Activated CD8-positive, alpha-beta T cell treated with anti-CD3 and anti-CD28 coated beads, Interleukin-2, amount 10 ng/mL, durations not matched to agents 7 days and 5 days (primary cell): ENCODE results near the gene ZNF45. TPM values are rescaled to one million over a fixed set of nuclear protein-coding genes. Genes with fewer than 3 reads are reported as not detected.
"Not testable (repeated sequence)": the region's sequence is repeated elsewhere in the genome, so short reads cannot be mapped to it uniquely, and the experiment has no call there.

Source experiments
- ATAC-seq: fragments of 150-1000 bp; cut with Tn5 transposase; one replicate; pipeline ENCODE4 v1.10.0; 2021; ENCODE audit warnings: moderate library complexity
- CTCF ChIA-PET: fragments of 350-600 bp; sonication (Branson Sonifier 250); formaldehyde crosslinking; loops from one replicate; lab custom pipeline; 2021; ENCODE audit warnings: antibody characterized with exemption; lab: Charles Lee
- POLR2A ChIA-PET: fragments of 350-600 bp; sonication (Branson Sonifier 250); formaldehyde crosslinking; loops from one replicate; lab custom pipeline; 2021; ENCODE audit warnings: antibody characterized with exemption; lab: Charles Lee
- DNase-seq: peaks from one replicate; pipeline ENCODE4 v3.0.0-alpha.2; 2020
- H3K27ac Mint-ChIP-seq: one replicate; pipeline ENCODE4 v1.8.0; 2021; ENCODE audit warnings: mild to moderate bottlenecking, mixed read lengths
- H3K27me3 Mint-ChIP-seq: one replicate; pipeline ENCODE4 v1.8.0; 2021; ENCODE audit warnings: low read depth, mixed read lengths
- H3K36me3 Mint-ChIP-seq: one replicate; pipeline ENCODE4 v1.8.0; 2021; ENCODE audit warnings: low read depth, mixed read lengths
- H3K4me1 Mint-ChIP-seq: one replicate; pipeline ENCODE4 v1.8.0; 2021; ENCODE audit warnings: low read depth, mixed read lengths
- H3K4me3 Mint-ChIP-seq: one replicate; pipeline ENCODE4 v1.8.0; 2021; ENCODE audit warnings: mild to moderate bottlenecking, mixed read lengths
- H3K9me3 Mint-ChIP-seq: one replicate; pipeline ENCODE4 v1.8.0; 2022; ENCODE audit warnings: mixed read lengths; ENCODE audit not compliant: insufficient read depth
- total RNA-seq, 2 experiments: library from RNA; stranded (reverse); gene quantifications; one replicate each; pipeline ENCODE4 v1.2.3, GENCODE V29; 2021

ZNF45 gene
- total RNA-seq, 2 experiments from 2014 or later = 14.0 to 16.5 TPM

GRCh38 chr19:43908659-43909058, 26.4 kb downstream of the ZNF45 start:
- POLR2A ChIA-PET = no interaction called here
- Mint-ChIP-seq H3K4me1 (no peaks in the 10 kb centered on the region), H3K27ac (no peak overlapping the region), H3K9me3 (peaks cover 71% of the 10 kb centered on the region), H3K27me3 (no peaks in the 10 kb centered on the region), H3K4me3 (no peak overlapping the region), H3K36me3 (peaks cover 20% of the 10 kb centered on the region)
- no peak for ATAC-seq
- CTCF ChIA-PET = no interaction called here
- no peak for DNase-seq

- CTCF ChIA-PET = no interaction called here
- Mint-ChIP-seq H3K4me3 (no peak overlapping the region), H3K27ac (no peak overlapping the region), H3K27me3 (no peaks in the 10 kb centered on the region), H3K36me3 (peaks cover 12% of the 10 kb centered on the region), H3K4me1 (peaks cover 7% of the 10 kb centered on the region), H3K9me3 (peaks cover 64% of the 10 kb centered on the region)
- POLR2A ChIA-PET = no interaction called here
- DNase-seq (no peak), ATAC-seq (no peak)
Observed at GRCh38 chr19:43906774-43907173, 28.3 kb downstream of the ZNF45 start.

- Mint-ChIP-seq H3K4me3 (no peak overlapping the region), H3K9me3 (peaks cover 57% of the 10 kb centered on the region), H3K36me3 (peaks cover 19% of the 10 kb centered on the region), H3K4me1 (peaks cover 15% of the 10 kb centered on the region), H3K27me3 (no peaks in the 10 kb centered on the region), H3K27ac (no peak overlapping the region)
- ChIA-PET POLR2A (no interaction called here), CTCF (no interaction called here)
- ATAC-seq (no peak), DNase-seq (no peak)
Observed at GRCh38 chr19:43905897-43906296, 29.2 kb downstream of the ZNF45 start.

GRCh38 chr19:43902399-43902798, 32.7 kb downstream of the ZNF45 start:
- H3K9me3 Mint-ChIP-seq = peaks cover 64% of the 10 kb centered on the region
- ChIA-PET POLR2A (interaction anchor here (0.6 kb wide), 2 partner anchors 243 to 310 kb away, joined by 3 to 8 read pairs; no protein-coding TSS in a partner anchor), CTCF (no interaction called here)
- H3K27me3 Mint-ChIP-seq = no peaks in the 10 kb centered on the region
- peaks cover 18% of the 10 kb centered on the region for H3K4me1 Mint-ChIP-seq
- H3K36me3 Mint-ChIP-seq = peaks cover 37% of the 10 kb centered on the region
- no peak overlapping the region for H3K27ac Mint-ChIP-seq
- H3K4me3 Mint-ChIP-seq = peak overlapping the region; percentile 84
- ATAC-seq (no peak), DNase-seq (no peak)

GRCh38 chr19:43901395-43902390, 33.4 kb downstream of the ZNF45 start:
- Mint-ChIP-seq H3K4me3 (peak overlapping the region; percentile 84), H3K36me3 (peaks cover 38% of the 10 kb centered on the region), H3K9me3 (peaks cover 61% of the 10 kb centered on the region), H3K4me1 (peaks cover 18% of the 10 kb centered on the region), H3K27me3 (no peaks in the 10 kb centered on the region), H3K27ac (peak overlapping the region; percentile 87)
- POLR2A ChIA-PET = interaction anchor here (0.6 to 1.0 kb wide), 5 partner anchors 12 to 311 kb away, joined by 3 to 8 read pairs (median 4); partner anchors contain the start of gene ZNF45
- CTCF ChIA-PET = interaction anchor here (1.4 kb wide), 1 partner anchor 193 kb away, joined by 4 read pairs; no protein-coding TSS in a partner anchor
- DNase-seq (peak; percentile 78), ATAC-seq (peak; percentile 95)

GRCh38 chr19:43895727-43896308, 39.3 kb downstream of the ZNF45 start:
- no peak overlapping the region for H3K4me3 Mint-ChIP-seq
- H3K36me3 Mint-ChIP-seq = peaks cover 27% of the 10 kb centered on the region
- peaks cover 45% of the 10 kb centered on the region for H3K9me3 Mint-ChIP-seq
- H3K27ac Mint-ChIP-seq = no peak overlapping the region
- DNase-seq (no peak), ATAC-seq (no peak)
- POLR2A ChIA-PET = no interaction called here
- H3K4me1 Mint-ChIP-seq = peaks cover 2% of the 10 kb centered on the region
- CTCF ChIA-PET = no interaction called here
- no peaks in the 10 kb centered on the region for H3K27me3 Mint-ChIP-seq

GRCh38 chr19:43883864-43884263, 51.2 kb downstream of the ZNF45 start, which contains the start of gene ZNF404:
Gene ZNF404, minus strand, starts transcription at chr19:43883964.
- no peak within 1 kb of the TSS for H3K27ac Mint-ChIP-seq
- H3K4me1 Mint-ChIP-seq = no peaks in the 10 kb centered on the region
- H3K27me3 Mint-ChIP-seq = no peaks in the 10 kb centered on the region
- no peak for ATAC-seq
- ChIA-PET POLR2A (no interaction called here), CTCF (interaction anchor here (1.4 kb wide), 1 partner anchor 67 kb away, joined by 3 read pairs; the partner anchor contains the start of gene ZNF221)
- H3K36me3 Mint-ChIP-seq = peaks cover 2% of the 10 kb centered on the region
- peaks cover 60% of the 10 kb centered on the region for H3K9me3 Mint-ChIP-seq
- DNase-seq = no peak
- no peak within 1 kb of the TSS for H3K4me3 Mint-ChIP-seq

GRCh38 chr19:43880483-43880882, 54.6 kb downstream of the ZNF45 start:
- Mint-ChIP-seq H3K9me3 (peaks cover 53% of the 10 kb centered on the region), H3K36me3 (peaks cover 4% of the 10 kb centered on the region), H3K4me1 (no peaks in the 10 kb centered on the region), H3K4me3 (no peak overlapping the region), H3K27me3 (no peaks in the 10 kb centered on the region), H3K27ac (no peak overlapping the region)
- no peak for ATAC-seq
- CTCF ChIA-PET = no interaction called here
- POLR2A ChIA-PET = no interaction called here
- DNase-seq = no peak

- DNase-seq (no peak), ATAC-seq (no peak)
- no peaks in the 10 kb centered on the region for H3K4me1 Mint-ChIP-seq
- peaks cover 9% of the 10 kb centered on the region for H3K36me3 Mint-ChIP-seq
- ChIA-PET POLR2A (no interaction called here), CTCF (no interaction called here)
- H3K4me3 Mint-ChIP-seq = no peak overlapping the region
- no peaks in the 10 kb centered on the region for H3K27me3 Mint-ChIP-seq
- H3K27ac Mint-ChIP-seq = no peak overlapping the region
- peaks cover 66% of the 10 kb centered on the region for H3K9me3 Mint-ChIP-seq
Observed at GRCh38 chr19:43872547-43873336, 62.3 kb downstream of the ZNF45 start.

- ATAC-seq, H3K4me3 Mint-ChIP-seq, DNase-seq, POLR2A ChIA-PET, H3K27ac Mint-ChIP-seq, H3K36me3 Mint-ChIP-seq, H3K4me1 Mint-ChIP-seq, H3K27me3 Mint-ChIP-seq, CTCF ChIA-PET: not testable (repeated sequence)
- peaks cover 36% of the 10 kb centered on the region for H3K9me3 Mint-ChIP-seq
Observed at GRCh38 chr19:43866923-43867322, 68.2 kb downstream of the ZNF45 start.
